ENCODE results near the gene SPEF2.
A peak's percentile ranks its signal among the peaks of the same experiment; 100 is the strongest.

SPEF2 gene

GRCh38 chr5:35617435-35618303 is at the start of gene SPEF2:
Gene SPEF2, plus strand, starts transcription at chr5:35617863. Its CDS starts 135 bp downstream, at chr5:35617998.
- peak; percentile 57 for DNase-seq (ENCODE audit: low read depth)

- DNase-seq (ENCODE audit: low read depth) = no peak
These were observed 42.1 kb upstream of the SPEF2 start for GRCh38 chr5:35575578-35575977.

GRCh38 chr5:35587419-35587818 is 30.2 kb upstream of the SPEF2 start:
- DNase-seq (ENCODE audit: low read depth) = no peak

GRCh38 chr5:35593338-35593737 is 24.3 kb upstream of the SPEF2 start:
- no peak for DNase-seq (ENCODE audit: low read depth)

- no peak for DNase-seq (ENCODE audit: low read depth)
These were observed 18.8 kb upstream of the SPEF2 start for GRCh38 chr5:35598707-35599370.

- DNase-seq (ENCODE audit: low read depth) = no peak
These were observed 17.1 kb upstream of the SPEF2 start for GRCh38 chr5:35600591-35600990.

- DNase-seq (ENCODE audit: low read depth) = no peak
These were observed 8.5 kb upstream of the SPEF2 start for GRCh38 chr5:35608881-35609779.

GRCh38 chr5:35617060-35617434 is 616 bp upstream of the SPEF2 start:
- no peak for DNase-seq (ENCODE audit: low read depth)

GRCh38 chr5:35618304-35618636 is 607 bp downstream of the SPEF2 start:
- DNase-seq (ENCODE audit: low read depth) = no peak

- DNase-seq (ENCODE audit: low read depth) = no peak
These were observed 1.1 kb downstream of the SPEF2 start for GRCh38 chr5:35618781-35619180.

- no peak for DNase-seq (ENCODE audit: low read depth)
These were observed 5.3 kb downstream of the SPEF2 start for GRCh38 chr5:35622974-35623373.

GRCh38 chr5:35623991-35624390 is 6.3 kb downstream of the SPEF2 start:
- no peak for DNase-seq (ENCODE audit: low read depth)

GRCh38 chr5:35626108-35626507 is 8.4 kb downstream of the SPEF2 start:
- no peak for DNase-seq (ENCODE audit: low read depth)

- DNase-seq (ENCODE audit: low read depth) = no peak
These were observed 8.9 kb downstream of the SPEF2 start for GRCh38 chr5:35626553-35626952.

- DNase-seq (ENCODE audit: low read depth) = no peak
These were observed 16.7 kb downstream of the SPEF2 start for GRCh38 chr5:35634326-35634725.

- no peak for DNase-seq (ENCODE audit: low read depth)
These were observed 23.0 kb downstream of the SPEF2 start for GRCh38 chr5:35640623-35641022.

- DNase-seq (ENCODE audit: low read depth) = no peak
These were observed 26.9 kb downstream of the SPEF2 start for GRCh38 chr5:35644543-35644942.

GRCh38 chr5:35647128-35647527 is 29.5 kb downstream of the SPEF2 start:
- no peak for DNase-seq (ENCODE audit: low read depth)

GRCh38 chr5:35647712-35648111 is 30.0 kb downstream of the SPEF2 start:
- DNase-seq (ENCODE audit: low read depth) = no peak

GRCh38 chr5:35651002-35651756 is 33.5 kb downstream of the SPEF2 start:
- DNase-seq (ENCODE audit: low read depth) = no peak

GRCh38 chr5:35656721-35657120 is 39.1 kb downstream of the SPEF2 start:
- DNase-seq (ENCODE audit: low read depth) = peak; percentile 19

- DNase-seq (ENCODE audit: low read depth) = no peak
These were observed 40.2 kb downstream of the SPEF2 start for GRCh38 chr5:35657877-35658276.

Measured in non-pigmented ciliary epithelial cell (primary cell).